ENCODE data around the gene KCNMA1.

The KCNMA1 gene

GRCh38 chr10:77417806-77418640 is 219.6 kb downstream of the KCNMA1 start:
- TF ChIP-seq CREB1 (IDR thresholded peaks at IDR 0.05; ENCODE audit: low read depth) (no peak), FOXM1 (IDR thresholded peaks at IDR 0.05; ENCODE audit: borderline replicate concordance, low read depth) (no peak), TAF1 (IDR thresholded peaks at IDR 0.05; ENCODE audit: low read depth) (no peak), RAD21 (IDR thresholded peaks at IDR 0.05; ENCODE audit: low read depth) (no peak), TEAD4 (IDR thresholded peaks at IDR 0.05) (no peak)

DNA sequence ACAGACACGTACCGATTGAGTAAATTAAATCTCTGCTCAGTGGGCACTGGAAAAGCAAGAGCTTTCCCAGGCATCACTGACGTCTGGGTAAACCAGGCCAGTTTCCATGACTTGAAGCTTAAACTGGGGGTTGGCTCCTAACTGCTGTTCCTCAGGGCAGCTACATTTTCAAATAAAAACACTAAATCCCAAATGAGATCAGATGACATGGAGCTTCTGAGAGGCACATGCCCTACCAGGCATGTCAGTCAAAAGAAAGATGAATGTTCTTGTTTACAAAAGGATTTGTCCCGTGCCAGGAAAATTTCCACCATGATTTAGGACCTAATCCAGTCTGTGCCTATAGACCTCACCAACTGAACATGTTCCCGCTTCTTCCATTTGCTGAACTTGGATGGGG is 220.2 kb downstream of the KCNMA1 start:
- TF ChIP-seq YY1 (IDR thresholded peaks at IDR 0.05; ENCODE audit: low read depth): no peak
- TF ChIP-seq NFIC (IDR thresholded peaks at IDR 0.05): no peak
- TF ChIP-seq TCF12 (IDR thresholded peaks at IDR 0.05; ENCODE audit: low read depth): no peak
- TF ChIP-seq FOXM1 (IDR thresholded peaks at IDR 0.05; ENCODE audit: borderline replicate concordance, low read depth): no peak
- TF ChIP-seq EGR1 (IDR thresholded peaks at IDR 0.05): no peak
- TF ChIP-seq CREB1 (IDR thresholded peaks at IDR 0.05; ENCODE audit: low read depth): no peak
- TF ChIP-seq MAX (IDR thresholded peaks at IDR 0.05): no peak; the same call in 1 of the 2 replicates
- no peak for TF ChIP-seq TAF1 (IDR thresholded peaks at IDR 0.05; ENCODE audit: low read depth)
- TF ChIP-seq ZBTB7A (IDR thresholded peaks at IDR 0.05; ENCODE audit: low read depth): no peak
- no peak for TF ChIP-seq REST (IDR thresholded peaks at IDR 0.05; ENCODE audit: low read depth)
- TF ChIP-seq, protein P1, sequence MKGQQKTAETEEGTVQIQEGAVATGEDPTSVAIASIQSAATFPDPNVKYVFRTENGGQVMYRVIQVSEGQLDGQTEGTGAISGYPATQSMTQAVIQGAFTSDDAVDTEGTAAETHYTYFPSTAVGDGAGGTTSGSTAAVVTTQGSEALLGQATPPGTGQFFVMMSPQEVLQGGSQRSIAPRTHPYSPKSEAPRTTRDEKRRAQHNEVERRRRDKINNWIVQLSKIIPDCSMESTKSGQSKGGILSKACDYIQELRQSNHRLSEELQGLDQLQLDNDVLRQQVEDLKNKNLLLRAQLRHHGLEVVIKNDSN (IDR thresholded peaks at IDR 0.05): no peak
- TF ChIP-seq EP300 (IDR thresholded peaks at IDR 0.05; ENCODE audit: borderline replicate concordance): no peak

- TF ChIP-seq MAX (IDR thresholded peaks at IDR 0.05) (peak; percentile 38; the same call in 1 of the 2 replicates), RAD21 (IDR thresholded peaks at IDR 0.05; ENCODE audit: low read depth) (no peak), TEAD4 (IDR thresholded peaks at IDR 0.05) (peak; percentile 15; the same call in 1 of the 2 replicates)
These were observed 221.1 kb downstream of the KCNMA1 start for GRCh38 chr10:77416311-77417135.

DNA sequence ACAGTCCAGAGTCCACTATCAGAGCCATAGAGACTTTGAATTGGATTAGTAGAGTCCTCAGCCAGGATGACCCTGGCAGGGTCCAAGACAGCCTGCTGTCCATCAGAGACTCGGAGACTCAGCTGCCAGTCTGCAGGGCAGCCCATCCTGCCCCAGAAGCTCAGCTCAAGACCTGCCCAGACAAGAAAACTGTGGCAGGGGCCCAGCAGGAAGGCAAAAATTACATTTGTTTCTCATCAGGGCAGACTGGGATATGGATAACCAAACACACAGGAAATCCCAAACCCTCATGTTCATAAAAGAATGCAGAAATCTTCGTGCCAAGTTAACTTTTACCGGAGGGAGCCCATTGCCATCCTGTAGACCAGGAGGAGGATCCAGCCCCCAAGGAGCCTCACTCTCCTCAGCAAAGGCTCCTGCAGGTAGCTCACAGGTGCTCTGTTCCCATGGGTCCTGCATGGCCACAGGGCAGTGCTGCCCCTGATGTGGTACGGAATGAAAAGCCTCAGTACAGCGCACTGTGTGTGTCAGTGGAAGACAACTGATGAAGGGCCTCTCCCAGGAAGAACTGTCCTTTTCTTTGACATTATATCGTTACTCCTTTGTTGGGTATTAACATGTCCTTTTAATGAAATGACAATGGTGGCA is 222.2 kb downstream of the KCNMA1 start:
- TF ChIP-seq CEBPB (IDR thresholded peaks at IDR 0.05) (no peak), FOXM1 (IDR thresholded peaks at IDR 0.05; ENCODE audit: borderline replicate concordance, low read depth) (no peak), ZBTB7A (IDR thresholded peaks at IDR 0.05; ENCODE audit: low read depth) (no peak), TCF12 (IDR thresholded peaks at IDR 0.05; ENCODE audit: low read depth) (no peak), REST (IDR thresholded peaks at IDR 0.05; ENCODE audit: low read depth) (no peak), NFIC (IDR thresholded peaks at IDR 0.05) (no peak), TEAD4 (IDR thresholded peaks at IDR 0.05) (no peak), CREB1 (IDR thresholded peaks at IDR 0.05; ENCODE audit: low read depth) (no peak), EP300 (IDR thresholded peaks at IDR 0.05; ENCODE audit: borderline replicate concordance) (no peak), TAF1 (IDR thresholded peaks at IDR 0.05; ENCODE audit: low read depth) (no peak), YY1 (IDR thresholded peaks at IDR 0.05; ENCODE audit: low read depth) (no peak), MAX (IDR thresholded peaks at IDR 0.05) (no peak), RAD21 (IDR thresholded peaks at IDR 0.05; ENCODE audit: low read depth) (no peak), EGR1 (IDR thresholded peaks at IDR 0.05) (no peak)
- TF ChIP-seq, protein P1 (IDR thresholded peaks at IDR 0.05): no peak

GRCh38 chr10:77413231-77413630 is 224.4 kb downstream of the KCNMA1 start:
- TF ChIP-seq ZBTB7A (IDR thresholded peaks at IDR 0.05; ENCODE audit: low read depth): no peak
- TF ChIP-seq CEBPB (IDR thresholded peaks at IDR 0.05): no peak
- no peak for TF ChIP-seq EGR1 (IDR thresholded peaks at IDR 0.05)
- no peak for TF ChIP-seq TAF1 (IDR thresholded peaks at IDR 0.05; ENCODE audit: low read depth)
- no peak for TF ChIP-seq RAD21 (IDR thresholded peaks at IDR 0.05; ENCODE audit: low read depth)
- no peak for TF ChIP-seq CREB1 (IDR thresholded peaks at IDR 0.05; ENCODE audit: low read depth)
- no peak for TF ChIP-seq MAX (IDR thresholded peaks at IDR 0.05)
- TF ChIP-seq EP300 (IDR thresholded peaks at IDR 0.05; ENCODE audit: borderline replicate concordance): no peak
- TF ChIP-seq TEAD4 (IDR thresholded peaks at IDR 0.05): no peak
- no peak for TF ChIP-seq YY1 (IDR thresholded peaks at IDR 0.05; ENCODE audit: low read depth)
- TF ChIP-seq, protein P1 (IDR thresholded peaks at IDR 0.05): no peak
- no peak for TF ChIP-seq REST (IDR thresholded peaks at IDR 0.05; ENCODE audit: low read depth)

Data from Ishikawa (cell line).